ENCODE data around the gene NAV2. TPM values are rescaled to one million over a fixed set of nuclear protein-coding genes. Genes with fewer than 3 reads are reported as not detected.

The NAV2 gene
- total and polyA plus RNA-seq, 3 donors from 2014 or later, result 3.4 to 6.0 (median 3.9) TPM

DNA sequence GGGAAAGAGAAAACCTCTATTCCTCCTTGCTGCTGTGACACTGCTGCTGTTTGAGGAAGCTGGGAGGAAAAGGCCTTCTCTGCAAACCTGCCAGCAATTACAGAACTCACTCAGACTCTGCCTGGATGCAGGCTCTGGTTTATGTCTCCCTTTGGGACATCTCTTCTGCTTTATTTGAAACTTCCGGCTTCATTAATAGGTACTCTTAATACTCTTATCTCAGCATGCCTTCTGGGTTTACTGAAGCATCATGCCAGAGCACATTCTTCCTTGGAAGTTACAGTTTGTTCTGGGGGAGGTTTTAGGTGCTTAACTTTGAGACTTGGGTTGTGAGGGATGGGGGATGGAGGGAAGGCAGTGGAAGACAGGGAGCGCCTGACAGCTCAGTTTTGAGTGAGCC lies 79.9 kb downstream of the NAV2 start:
- H3K36me3 ChIP-seq (ENCODE audit: low read depth, missing control alignments), result no peaks in the 10 kb centered on the region
- intact Hi-C loops (cut with DNase I; ENCODE audit: low total_unique reads), result no loop called here
- no peak overlapping the region for H3K27ac ChIP-seq
- H3K4me3 ChIP-seq, result no peak overlapping the region
- TF ChIP-seq CTCF (IDR thresholded peaks at IDR 0.05), result no peak
- no peak for TF ChIP-seq POLR2A (IDR thresholded peaks at IDR 0.05)
- no peak for DNase-seq
- no peaks in the 10 kb centered on the region for H3K9me3 ChIP-seq
- WGBS, 2 donors, result 24 to 44% methylated on average over 2 of the region's 2 CpGs
- H3K27me3 ChIP-seq, result no peaks in the 10 kb centered on the region
- no peaks in the 10 kb centered on the region for H3K4me1 ChIP-seq

- H3K36me3 ChIP-seq (ENCODE audit: low read depth, missing control alignments), result no peaks in the 10 kb centered on the region
- WGBS, 2 donors, result 52 to 87% methylated on average over 3 of the region's 3 CpGs
- DNase-seq, result no peak
- H3K27ac ChIP-seq, result no peak overlapping the region
- no peak for TF ChIP-seq CTCF (IDR thresholded peaks at IDR 0.05)
- no peak for TF ChIP-seq POLR2A (IDR thresholded peaks at IDR 0.05)
- no peaks in the 10 kb centered on the region for H3K9me3 ChIP-seq
- H3K27me3 ChIP-seq, result no peaks in the 10 kb centered on the region
- H3K4me1 ChIP-seq, result no peaks in the 10 kb centered on the region
- no peak overlapping the region for H3K4me3 ChIP-seq
- intact Hi-C loops (cut with DNase I; ENCODE audit: low total_unique reads), result no loop called here
These were observed 80.7 kb downstream of the NAV2 start for GRCh38 chr11:19793326-19793725.

GRCh38 chr11:19794161-19794560 lies 81.5 kb downstream of the NAV2 start:
- Histone ChIP-seq H3K4me3 (no peak overlapping the region), H3K9me3 (no peaks in the 10 kb centered on the region), H3K27me3 (no peaks in the 10 kb centered on the region), H3K4me1 (no peaks in the 10 kb centered on the region), H3K27ac (no peak overlapping the region), H3K36me3 (ENCODE audit: low read depth, missing control alignments) (no peaks in the 10 kb centered on the region)
- no peak for DNase-seq
- 61 to 95% methylated on average over 6 of the region's 6 CpGs for WGBS, 2 donors
- TF ChIP-seq CTCF (IDR thresholded peaks at IDR 0.05), result no peak
- no peak for TF ChIP-seq POLR2A (IDR thresholded peaks at IDR 0.05)
- intact Hi-C loops (cut with DNase I; ENCODE audit: low total_unique reads), result no loop called here

DNA sequence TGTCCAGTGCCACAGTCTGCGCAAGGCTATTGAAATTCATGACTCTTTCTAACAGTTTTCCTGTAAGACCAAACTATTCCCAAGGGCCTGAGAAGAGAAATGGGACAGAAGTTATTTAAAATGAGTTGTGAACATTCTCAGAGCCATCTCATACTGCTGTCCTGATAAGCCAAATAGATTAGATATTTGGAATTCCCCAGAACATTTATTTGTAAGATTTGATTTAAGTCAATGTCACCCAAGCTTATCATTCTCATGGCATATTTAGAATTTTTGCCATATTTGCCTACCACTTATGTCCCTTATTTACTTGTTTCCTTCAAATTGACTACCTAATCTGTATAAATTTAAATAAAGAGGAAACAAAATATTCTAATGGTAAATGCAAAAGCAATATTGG lies 82.4 kb downstream of the NAV2 start:
- Histone ChIP-seq H3K27me3 (no peaks in the 10 kb centered on the region), H3K9me3 (no peaks in the 10 kb centered on the region), H3K27ac (no peak overlapping the region), H3K4me1 (no peaks in the 10 kb centered on the region), H3K36me3 (ENCODE audit: low read depth, missing control alignments) (no peaks in the 10 kb centered on the region), H3K4me3 (no peak overlapping the region)
- intact Hi-C loops (cut with DNase I; ENCODE audit: low total_unique reads), result no loop called here
- no peak for DNase-seq
- 95 to 96% methylated on average over 1 of the region's 1 CpG for WGBS, 2 donors
- TF ChIP-seq POLR2A (IDR thresholded peaks at IDR 0.05) (no peak), CTCF (IDR thresholded peaks at IDR 0.05) (no peak)

GRCh38 chr11:19800162-19800561 lies 87.5 kb downstream of the NAV2 start:
- no peaks in the 10 kb centered on the region for H3K36me3 ChIP-seq (ENCODE audit: low read depth, missing control alignments)
- WGBS, 2 donors, result 91 to 92% methylated on average over 2 of the region's 2 CpGs
- intact Hi-C loops (cut with DNase I; ENCODE audit: low total_unique reads), result no loop called here
- no peak overlapping the region for H3K4me3 ChIP-seq
- H3K27ac ChIP-seq, result no peak overlapping the region
- no peaks in the 10 kb centered on the region for H3K4me1 ChIP-seq
- no peak for TF ChIP-seq POLR2A (IDR thresholded peaks at IDR 0.05)
- TF ChIP-seq CTCF (IDR thresholded peaks at IDR 0.05), result no peak
- no peaks in the 10 kb centered on the region for H3K27me3 ChIP-seq
- DNase-seq, result no peak
- H3K9me3 ChIP-seq, result no peaks in the 10 kb centered on the region

All from testis (tissue), 3 donors.